Peyer's patch (tissue), 4 donors: ENCODE results near the gene CACNA2D1.

Experiments used
- POLR2A ChIP-seq, 2 donors: fragments of 450-650 bp; IDR thresholded peaks; one replicate each; pipeline ENCODE4 v1.5.1; 2017; ENCODE audit warnings: antibody characterized with exemption in 2 of 2, mild to moderate bottlenecking in 2 of 2, moderate library complexity in 2 of 2
- TF ChIP-seq, protein P1 (sequence below), 6 experiments: fragments of 450-650 bp in 4 of 6; fragments of 200-600 bp in 2 of 6; sonication (generic) in 1 of 6; IDR thresholded peaks; one replicate each; pipeline ENCODE4 v1.5.1; 2017 to 2019; ENCODE audit warnings: antibody characterized with exemption in 6 of 6, mild to moderate bottlenecking in 3 of 6, moderate library complexity in 1 of 6

DNA sequence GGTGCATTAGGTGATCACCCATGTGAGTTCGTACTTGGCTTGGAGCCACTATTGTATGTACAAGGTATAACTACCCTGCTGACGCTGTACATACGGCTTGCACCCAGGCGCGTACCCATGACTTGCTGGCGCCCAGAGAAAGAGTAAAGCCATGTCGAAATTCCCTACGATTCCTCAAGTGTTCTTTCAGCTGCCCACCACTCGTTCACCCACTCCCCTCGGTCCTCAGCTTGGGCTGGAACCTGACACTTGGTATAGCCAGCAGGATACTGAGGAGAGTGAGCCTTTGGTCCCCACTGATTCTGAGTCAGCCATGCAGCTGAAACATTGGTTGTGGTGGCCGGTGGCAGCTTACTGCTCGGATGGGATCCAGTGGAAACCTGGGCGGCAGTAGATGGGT lies 241.5 kb downstream of the CACNA2D1 start:
- TF ChIP-seq POLR2A (IDR thresholded peaks at IDR 0.05) = no peak
- TF ChIP-seq, protein P1, sequence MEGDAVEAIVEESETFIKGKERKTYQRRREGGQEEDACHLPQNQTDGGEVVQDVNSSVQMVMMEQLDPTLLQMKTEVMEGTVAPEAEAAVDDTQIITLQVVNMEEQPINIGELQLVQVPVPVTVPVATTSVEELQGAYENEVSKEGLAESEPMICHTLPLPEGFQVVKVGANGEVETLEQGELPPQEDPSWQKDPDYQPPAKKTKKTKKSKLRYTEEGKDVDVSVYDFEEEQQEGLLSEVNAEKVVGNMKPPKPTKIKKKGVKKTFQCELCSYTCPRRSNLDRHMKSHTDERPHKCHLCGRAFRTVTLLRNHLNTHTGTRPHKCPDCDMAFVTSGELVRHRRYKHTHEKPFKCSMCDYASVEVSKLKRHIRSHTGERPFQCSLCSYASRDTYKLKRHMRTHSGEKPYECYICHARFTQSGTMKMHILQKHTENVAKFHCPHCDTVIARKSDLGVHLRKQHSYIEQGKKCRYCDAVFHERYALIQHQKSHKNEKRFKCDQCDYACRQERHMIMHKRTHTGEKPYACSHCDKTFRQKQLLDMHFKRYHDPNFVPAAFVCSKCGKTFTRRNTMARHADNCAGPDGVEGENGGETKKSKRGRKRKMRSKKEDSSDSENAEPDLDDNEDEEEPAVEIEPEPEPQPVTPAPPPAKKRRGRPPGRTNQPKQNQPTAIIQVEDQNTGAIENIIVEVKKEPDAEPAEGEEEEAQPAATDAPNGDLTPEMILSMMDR (IDR thresholded peaks at IDR 0.05) = no peak
